Stimulated activated CD4-positive, alpha-beta T cell treated with anti-CD3 and anti-CD28 coated beads, Interleukin-4, amount 100 ng/mL, for 1 hour (primary cell): ENCODE results near the gene CACNA1B.
A peak's percentile ranks its signal among the peaks of the same experiment; 100 is the strongest.
"Not testable (repeated sequence)": the region's sequence is repeated elsewhere in the genome, so short reads cannot be mapped to it uniquely, and the experiment has no call there.

Source experiments
- DNase-seq: peaks from one replicate; pipeline ENCODE4 v3.0.0-alpha.2; 2020

CACNA1B gene

DNA sequence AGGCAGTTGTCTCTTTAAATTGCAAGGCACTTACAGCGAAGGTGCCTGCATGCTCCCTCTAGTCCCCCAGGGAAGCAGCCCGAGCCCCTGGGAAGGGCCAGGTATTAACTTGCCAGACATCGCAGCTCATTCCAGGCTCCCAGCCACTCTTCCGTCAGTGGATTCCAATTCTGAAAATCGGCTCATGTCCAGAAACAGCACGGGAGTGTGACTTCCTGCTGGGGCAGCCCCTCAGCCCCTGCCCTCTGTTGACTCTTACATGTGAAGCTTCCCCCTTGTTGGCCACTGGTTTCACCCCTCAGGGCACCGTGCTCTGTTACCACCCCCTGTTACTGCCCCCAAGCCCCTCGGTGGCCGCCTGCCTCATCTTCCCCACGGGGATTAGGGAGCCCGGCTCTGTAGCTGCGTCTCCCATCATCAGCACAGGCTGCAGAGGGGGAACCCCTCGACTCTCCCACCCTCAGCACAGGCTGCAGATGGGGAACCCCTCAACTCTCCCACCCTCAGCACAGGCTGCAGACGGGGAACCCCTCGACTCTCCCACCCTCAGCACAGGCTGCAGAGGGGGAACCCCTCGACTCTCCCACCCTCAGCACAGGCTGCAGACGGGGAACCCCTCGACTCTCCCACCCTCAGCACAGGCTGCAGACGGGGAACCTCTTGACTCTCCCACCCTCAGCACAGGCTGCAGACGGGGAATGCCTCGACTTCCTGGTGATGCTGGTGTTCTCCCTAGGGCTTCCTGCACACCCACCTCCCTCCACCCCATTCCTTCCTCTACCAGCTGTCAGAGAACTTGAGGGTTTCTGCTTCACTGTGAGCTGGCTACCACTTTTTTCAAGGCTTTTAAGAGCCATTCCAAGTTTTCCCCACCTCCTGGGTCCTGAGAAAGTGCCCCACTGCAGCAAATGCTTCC lies 11.1 kb upstream of the CACNA1B start:
- no peak for DNase-seq

GRCh38 chr9:137870432-137870831 lies 7.2 kb upstream of the CACNA1B start:
- no peak for DNase-seq

- no peak for DNase-seq
These were observed 5.3 kb upstream of the CACNA1B start for GRCh38 chr9:137872296-137872695.

- no peak for DNase-seq
These were observed 4.2 kb upstream of the CACNA1B start for GRCh38 chr9:137873408-137873807.

GRCh38 chr9:137873858-137874362 lies 3.7 kb upstream of the CACNA1B start:
- DNase-seq = no peak

DNA sequence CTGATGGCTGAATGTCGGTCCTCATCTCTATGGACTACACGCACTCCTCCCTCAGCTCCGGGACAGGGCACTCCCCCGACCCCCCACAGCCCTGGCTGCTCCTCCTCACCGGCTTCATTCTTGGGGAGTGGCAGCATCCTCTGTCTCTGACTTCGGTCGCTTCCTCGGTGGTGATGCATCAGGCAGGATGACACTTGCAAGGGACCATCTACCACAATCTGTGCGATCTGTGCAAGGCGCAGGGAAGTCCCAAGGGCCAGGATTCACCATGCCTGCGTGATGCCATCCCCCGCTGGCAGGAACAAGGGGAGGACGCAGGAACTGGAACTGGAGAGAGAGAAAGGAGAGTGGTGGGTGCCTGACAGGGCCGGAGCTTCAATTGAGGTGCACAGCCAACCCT lies 2.2 kb upstream of the CACNA1B start:
- DNase-seq = no peak

GRCh38 chr9:137875846-137876245 lies 1.7 kb upstream of the CACNA1B start:
- DNase-seq = no peak

GRCh38 chr9:137876269-137876668 lies 1.3 kb upstream of the CACNA1B start:
- no peak for DNase-seq

DNA sequence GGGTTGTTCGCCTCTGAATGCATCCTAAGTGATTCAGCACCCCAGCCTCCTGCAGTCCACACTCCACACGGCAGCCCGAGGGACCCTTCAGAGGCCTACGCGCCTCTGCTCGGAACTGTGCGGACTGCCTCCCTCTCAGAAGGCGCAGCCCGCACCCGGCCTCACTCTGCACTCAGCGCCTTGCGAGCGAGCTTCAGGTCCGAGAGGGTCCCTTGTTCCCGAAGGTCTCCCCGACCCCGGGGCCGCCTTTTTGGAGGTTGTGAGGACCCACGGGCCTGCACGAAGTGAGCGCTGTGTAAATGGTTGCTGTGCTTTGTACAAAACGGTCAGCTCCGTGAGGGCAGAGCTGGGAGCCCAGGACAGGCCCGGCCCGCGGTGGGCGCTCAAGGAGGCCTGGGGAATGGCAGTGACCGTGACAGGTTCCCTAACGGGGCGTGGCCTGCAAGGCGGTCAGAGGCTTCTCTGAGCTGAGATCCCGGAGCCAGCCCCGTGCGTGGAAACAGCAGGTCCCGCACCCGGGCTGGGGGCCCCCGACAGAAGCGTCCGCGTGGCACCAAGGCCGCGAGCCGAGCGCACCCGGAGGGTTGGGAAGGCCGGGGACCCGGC lies 698 bp upstream of the CACNA1B start:
- DNase-seq = no peak

GRCh38 chr9:137878146-137878941 lies 762 bp downstream of the CACNA1B start:
- DNase-seq = peak; percentile 23

DNA sequence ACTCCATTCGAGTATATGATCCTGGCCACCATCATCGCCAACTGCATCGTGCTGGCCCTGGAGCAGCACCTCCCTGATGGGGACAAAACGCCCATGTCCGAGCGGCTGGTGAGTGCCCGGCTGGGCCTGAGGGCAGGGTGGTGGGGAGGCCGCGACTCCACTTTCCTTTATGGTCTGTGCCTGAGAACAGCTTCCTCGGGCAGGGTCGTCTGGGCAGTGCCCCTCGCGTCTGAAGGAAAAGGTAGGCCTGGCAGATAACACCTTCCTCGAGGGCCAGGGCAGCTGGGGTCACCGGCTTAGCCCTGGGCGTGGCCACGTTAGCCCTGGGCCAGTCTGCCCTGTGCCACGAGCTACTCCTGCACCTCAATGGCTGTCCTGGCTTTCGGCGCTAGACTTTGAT lies 1.5 kb downstream of the CACNA1B start:
- no peak for DNase-seq

DNA sequence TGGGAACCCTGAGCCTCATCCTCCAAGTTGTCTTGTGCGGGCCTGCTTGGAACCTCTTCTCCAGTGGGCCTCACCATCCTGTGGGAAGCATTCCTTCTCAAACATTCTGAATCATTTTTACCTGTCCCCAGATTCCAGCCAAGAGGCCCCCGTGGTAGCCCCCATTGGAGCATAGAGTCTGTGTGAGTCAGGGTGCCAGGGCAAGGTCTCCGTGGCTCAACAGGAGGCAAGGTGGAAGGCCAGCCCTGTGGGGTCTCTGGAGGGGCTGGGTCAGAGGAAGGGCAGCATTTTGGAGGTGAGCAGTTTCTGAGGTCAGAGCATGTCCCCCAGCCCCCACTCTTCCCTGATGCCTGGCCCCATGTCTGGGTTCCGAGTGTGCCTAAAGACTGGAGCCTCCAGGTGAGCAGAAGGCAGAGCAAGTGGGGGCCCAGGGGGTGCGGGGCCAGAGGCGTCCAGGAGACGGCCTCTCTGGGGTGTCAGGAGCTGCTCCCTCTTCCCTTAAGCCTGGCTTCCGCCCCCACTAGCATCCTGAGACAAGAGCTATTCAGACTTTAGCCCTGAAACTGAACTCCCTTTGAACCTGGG lies 2.1 kb downstream of the CACNA1B start:
- DNase-seq = no peak

GRCh38 chr9:137880160-137880975 lies 2.8 kb downstream of the CACNA1B start:
- DNase-seq = no peak

DNA sequence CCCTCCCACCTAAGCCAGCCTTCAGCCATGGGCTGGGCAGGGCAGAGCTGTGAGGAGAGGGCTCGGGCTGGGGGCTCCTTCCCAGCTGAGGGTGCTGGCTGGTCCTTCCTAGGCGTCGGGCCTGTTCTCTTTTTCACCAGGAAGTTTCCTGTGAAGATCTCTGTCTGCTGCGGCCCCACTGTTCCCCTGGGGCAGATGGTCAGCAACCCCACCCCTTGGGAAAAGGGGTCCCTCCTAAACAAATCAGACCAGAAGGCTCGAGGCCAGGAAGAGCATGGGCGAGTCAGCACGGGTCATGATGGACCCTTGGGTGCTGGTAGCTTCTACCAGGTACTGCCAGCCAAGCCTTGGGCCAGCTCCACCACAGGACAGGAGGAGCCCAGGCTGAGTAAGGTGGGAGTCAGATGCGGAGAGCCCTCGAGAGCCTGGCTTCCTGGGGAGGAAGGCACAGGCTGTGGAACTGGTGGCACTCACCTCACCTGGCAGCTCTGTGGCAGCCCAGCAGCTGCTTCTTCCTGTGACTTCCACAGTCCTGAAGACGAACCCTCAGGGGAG lies 3.5 kb downstream of the CACNA1B start:
- DNase-seq = no peak

DNA sequence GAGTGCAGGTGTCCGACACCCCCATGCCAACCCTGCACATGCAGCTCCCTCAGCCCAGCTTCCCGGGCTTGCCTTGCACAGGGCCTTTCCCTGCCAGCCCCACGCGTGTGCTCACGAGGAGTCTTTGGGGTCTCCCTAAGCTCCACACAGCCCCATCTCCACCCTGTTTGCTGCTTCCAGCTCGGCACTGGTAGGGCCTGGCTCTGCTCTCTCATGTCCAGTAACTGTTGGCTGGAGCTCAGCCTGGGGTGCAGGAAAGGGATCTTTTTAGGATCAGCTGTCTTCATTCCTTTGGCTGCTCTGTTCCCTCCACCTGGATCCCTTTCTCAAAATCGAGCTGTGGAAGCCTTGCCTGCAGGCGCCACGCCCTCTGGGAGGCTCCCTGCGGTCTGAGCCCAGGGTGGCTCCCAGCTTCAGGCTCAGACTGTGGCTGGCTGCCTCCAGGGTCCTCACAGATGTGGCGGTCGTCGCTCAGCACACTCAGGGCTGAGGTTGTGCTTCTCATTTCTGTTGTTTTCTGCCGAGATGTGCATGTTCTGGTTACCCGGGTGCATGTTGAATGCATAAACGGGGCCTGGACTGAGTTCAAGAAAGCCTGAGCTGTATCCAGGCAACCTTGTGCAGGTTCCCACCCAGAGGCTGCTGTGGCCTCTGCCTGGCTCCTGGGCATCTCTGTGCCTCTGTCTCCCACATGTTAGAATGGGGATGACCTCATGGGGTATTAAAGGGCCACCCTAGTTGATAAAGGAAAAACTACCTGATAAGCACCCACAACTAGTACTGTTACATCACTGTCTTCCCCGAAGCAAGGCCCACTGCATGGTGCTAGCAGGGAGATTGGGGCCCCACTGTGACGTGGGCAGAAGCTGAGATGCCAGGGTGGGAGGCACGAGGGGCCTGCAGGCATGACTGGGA lies 4.3 kb downstream of the CACNA1B start:
- no peak for DNase-seq

GRCh38 chr9:137882506-137882821 lies 4.9 kb downstream of the CACNA1B start:
- no peak for DNase-seq

GRCh38 chr9:137883977-137884376 lies 6.4 kb downstream of the CACNA1B start:
- not testable (repeated sequence) for DNase-seq

GRCh38 chr9:137884547-137884946 lies 7.0 kb downstream of the CACNA1B start:
- DNase-seq = not testable (repeated sequence)

DNA sequence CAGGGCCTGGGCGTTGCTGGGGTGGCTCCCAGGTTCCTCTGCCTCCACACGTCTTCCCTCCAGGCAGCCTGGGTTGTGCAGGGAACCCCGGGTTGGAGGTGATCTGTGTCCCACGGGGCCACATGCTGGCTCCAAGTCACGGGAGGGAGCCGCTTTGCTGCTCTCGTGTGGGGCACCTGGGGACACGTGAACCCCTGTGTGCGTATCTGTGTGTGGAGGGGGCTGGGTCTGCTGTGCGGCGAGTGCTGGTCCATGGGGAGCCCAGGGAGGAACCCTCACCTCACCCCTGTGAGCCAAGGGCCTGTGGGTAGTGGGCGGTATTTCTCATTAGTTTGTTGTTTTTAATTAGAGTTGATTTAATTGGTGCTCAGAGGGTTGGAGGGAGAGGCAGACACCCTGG lies 7.5 kb downstream of the CACNA1B start:
- DNase-seq = not testable (repeated sequence)

GRCh38 chr9:137888621-137889020 lies 11.0 kb downstream of the CACNA1B start:
- DNase-seq = not testable (repeated sequence)

- not testable (repeated sequence) for DNase-seq
These were observed 12.4 kb downstream of the CACNA1B start for GRCh38 chr9:137889966-137890365.
